Naive B cell (primary cell): ENCODE data around the gene COX18. TPM values are rescaled to one million over a fixed set of nuclear protein-coding genes. Genes with fewer than 3 reads are reported as not detected.

ENCODE experiments used
- ATAC-seq, 2 donors: fragments of 150-1000 bp; cut with Tn5 transposase; 2 replicates each; pipeline ENCODE4 v1.10.0; 2021; ENCODE audit warnings: low read depth in 2 of 2, mild to moderate bottlenecking in 2 of 2, moderate library complexity in 2 of 2
- DNase-seq: peaks from one replicate; pipeline ENCODE4 v3.0.0; 2022
- H3K27ac Mint-ChIP-seq, 6 donors: one replicate each; pipeline ENCODE4 v1.8.0; 2020 to 2022; ENCODE audit warnings: mild to moderate bottlenecking in 6 of 6, mixed read lengths in 6 of 6, moderate library complexity in 5 of 6, inconsistent platforms in 2 of 6
- H3K27me3 Mint-ChIP-seq, 3 donors: one replicate each; pipeline ENCODE4 v1.8.0; 2021 to 2022; ENCODE audit warnings: mixed read lengths in 3 of 3, mild to moderate bottlenecking in 1 of 3
- H3K36me3 Mint-ChIP-seq, 2 donors: one replicate each; pipeline ENCODE4 v1.8.0; 2020 to 2022; ENCODE audit warnings: mixed read lengths in 2 of 2, inconsistent platforms in 1 of 2, mild to moderate bottlenecking in 1 of 2
- H3K4me1 Mint-ChIP-seq, 3 donors: one replicate each; pipeline ENCODE4 v1.8.0; 2020 to 2022; ENCODE audit warnings: mixed read lengths in 3 of 3, inconsistent platforms in 1 of 3, mild to moderate bottlenecking in 1 of 3, moderate library complexity in 1 of 3
- H3K4me3 Mint-ChIP-seq, 8 donors: one replicate each; pipeline ENCODE4 v1.8.0; 2020 to 2022; ENCODE audit warnings: mild to moderate bottlenecking in 8 of 8, mixed read lengths in 8 of 8, moderate library complexity in 8 of 8, inconsistent platforms in 2 of 8
- H3K9me3 Mint-ChIP-seq, 7 donors: one replicate each; pipeline ENCODE4 v1.8.0; 2020 to 2022; ENCODE audit warnings: mixed read lengths in 7 of 7, mild to moderate bottlenecking in 5 of 7, inconsistent platforms in 2 of 7, moderate library complexity in 1 of 7
- polyA plus RNA-seq, 6 donors: library from polyadenylated mRNA; unstranded; fragments of 300-500 nt; fragmentation: Illumina TruSeq; gene quantifications; one replicate each; pipeline ENCODE4 v1.2.3, GENCODE V29; 2021; ENCODE audit warnings: low read depth in 6 of 6

Gene COX18
- 1 to 10 TPM in 5 of 6 donors, not detected in 1; 4.1 to 10.0 (median 5.7) TPM for polyA plus RNA-seq

- H3K36me3 Mint-ChIP-seq = peaks cover 0 to 2% of the 10 kb centered on the region in 2 donors
- no peaks in the 10 kb centered on the region for H3K27me3 Mint-ChIP-seq
- DNase-seq = peak; percentile 98
- peaks cover 14 to 27% (median 22%) of the 10 kb centered on the region in 3 donors for H3K4me1 Mint-ChIP-seq
- H3K4me3 Mint-ChIP-seq = peak within 1 kb of the TSS; percentile 78 to 97 (median 93)
- peak within 1 kb of the TSS; percentile 93 to 100 (median 99) for H3K27ac Mint-ChIP-seq
- H3K9me3 Mint-ChIP-seq = no peaks in the 10 kb centered on the region
- peak; percentile 78 for ATAC-seq
Measured at GRCh38 chr4:73069338-73070073, at the start of gene COX18. Gene COX18, minus strand, starts transcription at chr4:73069716. Its CDS starts 67 bp downstream, at chr4:73069649.

GRCh38 chr4:73109493-73109892, 40.0 kb upstream of the COX18 start:
- no peak overlapping the region for H3K4me3 Mint-ChIP-seq
- H3K27ac Mint-ChIP-seq = no peak overlapping the region
- H3K36me3 Mint-ChIP-seq = peaks cover 16 to 24% of the 10 kb centered on the region in 2 donors
- ATAC-seq (no peak), DNase-seq (no peak)
- H3K27me3 Mint-ChIP-seq = no peaks in the 10 kb centered on the region
- no peaks in the 10 kb centered on the region for H3K9me3 Mint-ChIP-seq
- H3K4me1 Mint-ChIP-seq = peaks cover 0 to 6% (median 0%) of the 10 kb centered on the region in 3 donors

- Mint-ChIP-seq H3K27me3 (no peaks in the 10 kb centered on the region), H3K27ac (peak overlapping the region in 2 of 6 donors; percentile 27 to 38), H3K9me3 (no peaks in the 10 kb centered on the region), H3K4me3 (no peak overlapping the region), H3K36me3 (peaks cover 14 to 26% of the 10 kb centered on the region in 2 donors), H3K4me1 (peaks cover 0 to 6% (median 0%) of the 10 kb centered on the region in 3 donors)
- ATAC-seq = no peak
- no peak for DNase-seq
Measured at GRCh38 chr4:73104695-73105094, 35.2 kb upstream of the COX18 start.

- peaks cover 14 to 31% of the 10 kb centered on the region in 2 donors for H3K36me3 Mint-ChIP-seq
- no peaks in the 10 kb centered on the region for H3K27me3 Mint-ChIP-seq
- H3K4me3 Mint-ChIP-seq = no peak overlapping the region
- H3K4me1 Mint-ChIP-seq = peaks cover 0 to 6% (median 0%) of the 10 kb centered on the region in 3 donors
- peak overlapping the region in 1 of 6 donors; percentile 27 for H3K27ac Mint-ChIP-seq
- no peak for ATAC-seq
- DNase-seq = no peak
- H3K9me3 Mint-ChIP-seq = no peaks in the 10 kb centered on the region
Measured at GRCh38 chr4:73103799-73104503, 34.4 kb upstream of the COX18 start.

GRCh38 chr4:73099143-73099542, 29.6 kb upstream of the COX18 start:
- no peak for ATAC-seq
- Mint-ChIP-seq H3K36me3 (peaks cover 11 to 19% of the 10 kb centered on the region in 2 donors), H3K4me1 (no peaks in the 10 kb centered on the region), H3K9me3 (no peaks in the 10 kb centered on the region), H3K27me3 (no peaks in the 10 kb centered on the region), H3K4me3 (no peak overlapping the region), H3K27ac (peak overlapping the region in 3 of 6 donors; percentile 76 to 82 (median 81))
- no peak for DNase-seq

- H3K4me1 Mint-ChIP-seq = no peaks in the 10 kb centered on the region
- H3K4me3 Mint-ChIP-seq = no peak overlapping the region
- no peaks in the 10 kb centered on the region for H3K9me3 Mint-ChIP-seq
- peaks cover 11 to 16% of the 10 kb centered on the region in 2 donors for H3K36me3 Mint-ChIP-seq
- peak overlapping the region in 4 of 6 donors; percentile 33 to 87 (median 68) for H3K27ac Mint-ChIP-seq
- DNase-seq (no peak), ATAC-seq (no peak)
- no peaks in the 10 kb centered on the region for H3K27me3 Mint-ChIP-seq
Measured at GRCh38 chr4:73098713-73099112, 29.2 kb upstream of the COX18 start.

GRCh38 chr4:73098016-73098415, 28.5 kb upstream of the COX18 start:
- Mint-ChIP-seq H3K27ac (peak overlapping the region in 4 of 6 donors; percentile 6 to 76 (median 53)), H3K4me1 (no peaks in the 10 kb centered on the region), H3K9me3 (no peaks in the 10 kb centered on the region), H3K4me3 (no peak overlapping the region), H3K27me3 (no peaks in the 10 kb centered on the region), H3K36me3 (peaks cover 11 to 16% of the 10 kb centered on the region in 2 donors)
- DNase-seq (no peak), ATAC-seq (no peak)

GRCh38 chr4:73092868-73093267, 23.4 kb upstream of the COX18 start:
- H3K27ac Mint-ChIP-seq = peak overlapping the region in 1 of 6 donors; percentile 64
- no peaks in the 10 kb centered on the region for H3K27me3 Mint-ChIP-seq
- DNase-seq (no peak), ATAC-seq (no peak)
- H3K36me3 Mint-ChIP-seq = peaks cover 17 to 19% of the 10 kb centered on the region in 2 donors
- H3K4me3 Mint-ChIP-seq = no peak overlapping the region
- H3K4me1 Mint-ChIP-seq = peaks cover 1 to 5% (median 4%) of the 10 kb centered on the region in 3 donors
- H3K9me3 Mint-ChIP-seq = no peaks in the 10 kb centered on the region

GRCh38 chr4:73090738-73091137, 21.2 kb upstream of the COX18 start:
- ATAC-seq = no peak
- Mint-ChIP-seq H3K27ac (peak overlapping the region; percentile 13 to 86 (median 66)), H3K36me3 (peaks cover 17 to 19% of the 10 kb centered on the region in 2 donors)

GRCh38 chr4:73087871-73088270, 18.4 kb upstream of the COX18 start:
- Mint-ChIP-seq H3K27me3 (no peaks in the 10 kb centered on the region), H3K4me1 (peaks cover 5 to 13% (median 9%) of the 10 kb centered on the region in 3 donors), H3K27ac (peak overlapping the region in 5 of 6 donors; percentile 18 to 85 (median 56)), H3K36me3 (peaks cover 17 to 19% of the 10 kb centered on the region in 2 donors), H3K4me3 (peak overlapping the region in 1 of 8 donors; percentile 19), H3K9me3 (no peaks in the 10 kb centered on the region)
- no peak for ATAC-seq
- DNase-seq = no peak

More at GRCh38 chr4:73090738-73091137, 21.2 kb upstream of the COX18 start:
- H3K4me1 Mint-ChIP-seq = peaks cover 5 to 13% (median 9%) of the 10 kb centered on the region in 3 donors
- no peaks in the 10 kb centered on the region for H3K27me3 Mint-ChIP-seq
- no peak for DNase-seq
- no peaks in the 10 kb centered on the region for H3K9me3 Mint-ChIP-seq
- no peak overlapping the region for H3K4me3 Mint-ChIP-seq

GRCh38 chr4:73086095-73086868, 16.8 kb upstream of the COX18 start:
- peak overlapping the region in 3 of 6 donors; percentile 24 to 82 (median 60) for H3K27ac Mint-ChIP-seq
- no peaks in the 10 kb centered on the region for H3K27me3 Mint-ChIP-seq
- H3K36me3 Mint-ChIP-seq = peaks cover 8 to 12% of the 10 kb centered on the region in 2 donors
- ATAC-seq (peak; percentile 50 to 53), DNase-seq (no peak)
- no peaks in the 10 kb centered on the region for H3K9me3 Mint-ChIP-seq
- peak overlapping the region in 7 of 8 donors; percentile 40 to 81 (median 59) for H3K4me3 Mint-ChIP-seq
- peaks cover 3 to 13% (median 9%) of the 10 kb centered on the region in 3 donors for H3K4me1 Mint-ChIP-seq

- DNase-seq (no peak), ATAC-seq (no peak)
- no peak overlapping the region for H3K4me3 Mint-ChIP-seq
- H3K27me3 Mint-ChIP-seq = no peaks in the 10 kb centered on the region
- no peaks in the 10 kb centered on the region for H3K4me1 Mint-ChIP-seq
- H3K27ac Mint-ChIP-seq = peak overlapping the region in 4 of 6 donors; percentile 13 to 67 (median 42)
- no peaks in the 10 kb centered on the region for H3K9me3 Mint-ChIP-seq
- peaks cover 3 to 13% of the 10 kb centered on the region in 2 donors for H3K36me3 Mint-ChIP-seq
Measured at GRCh38 chr4:73080789-73081188, 11.3 kb upstream of the COX18 start.

GRCh38 chr4:73075832-73076231, 6.3 kb upstream of the COX18 start:
- Mint-ChIP-seq H3K4me1 (no peaks in the 10 kb centered on the region), H3K27ac (no peak overlapping the region), H3K4me3 (no peak overlapping the region), H3K9me3 (no peaks in the 10 kb centered on the region), H3K36me3 (peaks cover 7 to 16% of the 10 kb centered on the region in 2 donors), H3K27me3 (no peaks in the 10 kb centered on the region)
- ATAC-seq (no peak), DNase-seq (no peak)
